SK-N-SH treated with all-trans-retinoic acid at 6 μM for 48 hours (cell line): ENCODE results near the gene ACOT2.
"Not testable (repeated sequence)": the region's sequence is repeated elsewhere in the genome, so short reads cannot be mapped to it uniquely, and the experiment has no call there.

Experiments
- ZFP3 ChIP-seq: fragments of 250-450 bp; sonication (Bioruptor Pico); IDR thresholded peaks from 2 replicates; pipeline ENCODE4 v1.5.0; 2020; ENCODE audit warnings: mild to moderate bottlenecking, moderate library complexity
- ZNF565 ChIP-seq: fragments of 450-650 bp; formaldehyde crosslinking; conservative IDR thresholded peaks from 2 replicates; pipeline ENCODE4 v1.5.0; 2020; ENCODE audit warnings: low read depth, mild to moderate bottlenecking, moderate library complexity

- not testable (repeated sequence) for TF ChIP-seq ZNF565, ZFP3 (CRISPR knock-in tag)
Observed at GRCh38 chr14:73531971-73532370, 37.0 kb upstream of the ACOT2 start.
